CD4-positive, alpha-beta T cell (primary cell): ENCODE data around the gene AGAP6. TPM values are rescaled to one million over a fixed set of nuclear protein-coding genes. Genes with fewer than 3 reads are reported as not detected.
"Not testable (repeated sequence)": the region's sequence is repeated elsewhere in the genome, so short reads cannot be mapped to it uniquely, and the experiment has no call there.

Experiments used
- ATAC-seq: fragments of 200-7000 bp; cut with Tn5 transposase; one replicate; pipeline ENCODE4 v1.10.0; 2022; ENCODE audit warnings: mild to moderate bottlenecking; ENCODE audit not compliant: poor library complexity
- CTCF ChIA-PET: fragments of 350-600 bp; sonication (Branson Sonifier 250); formaldehyde crosslinking; loops from one replicate; lab custom pipeline; 2021; ENCODE audit warnings: antibody characterized with exemption, inconsistent platforms; lab: Charles Lee
- POLR2A ChIA-PET: fragments of 350-600 bp; sonication (Branson Sonifier 250); formaldehyde crosslinking; loops from one replicate; lab custom pipeline; 2021; ENCODE audit warnings: antibody characterized with exemption, inconsistent platforms; lab: Charles Lee
- DNase-seq, 14 experiments: peaks; one replicate each; pipeline ENCODE4 v3.0.0-alpha.2; 2013 to 2020; ENCODE audit warnings: mixed read lengths in 2 of 14
- H3K27ac ChIP-seq, 2 donors: one replicate each; pipeline versions ENCODE4 v1.5.1 to v1.7.0; 2013; ENCODE audit warnings: low read length in 2 of 2, low read depth in 1 of 2, mild to moderate bottlenecking in 1 of 2
- H3K27me3 ChIP-seq, 2 experiments: 1 replicate in 1 of 2; 2 replicates in 1 of 2; pipeline versions ENCODE4 v1.6.1 to v1.7.0; 2013; ENCODE audit warnings: low read length in 2 of 2, control low read depth in 1 of 2, mild to moderate bottlenecking in 1 of 2, moderate library complexity in 1 of 2; ENCODE audit not compliant: insufficient read depth in 2 of 2, control insufficient read depth in 1 of 2
- H3K36me3 ChIP-seq: one replicate; pipeline ENCODE4 v1.6.1; 2013; ENCODE audit warnings: low read length, control low read depth; ENCODE audit not compliant: insufficient read depth
- H3K4me1 ChIP-seq: one replicate; pipeline ENCODE4 v1.6.1; 2013; ENCODE audit warnings: low read length, control low read depth; ENCODE audit not compliant: insufficient read depth
- H3K4me3 ChIP-seq: one replicate; pipeline ENCODE4 v1.5.1; 2013; ENCODE audit warnings: mild to moderate bottlenecking, low read length, moderate library complexity
- H3K9me3 ChIP-seq, 2 experiments: 1 replicate in 1 of 2; 2 replicates in 1 of 2; pipeline versions ENCODE4 v1.6.1 to v1.7.0; 2013; ENCODE audit warnings: low read length in 2 of 2, mild to moderate bottlenecking in 2 of 2, control low read depth in 1 of 2, moderate library complexity in 1 of 2; ENCODE audit not compliant: control insufficient read depth in 1 of 2, insufficient read depth in 1 of 2
- H3K27ac Mint-ChIP-seq: one replicate; pipeline ENCODE4 v1.8.0; 2020; ENCODE audit warnings: mixed read lengths
- H3K27me3 Mint-ChIP-seq: one replicate; pipeline ENCODE4 v1.8.0; 2021; ENCODE audit warnings: mixed read lengths
- H3K36me3 Mint-ChIP-seq: one replicate; pipeline ENCODE4 v1.8.0; 2021; ENCODE audit warnings: low read depth, mixed read lengths
- H3K4me1 Mint-ChIP-seq: one replicate; pipeline ENCODE4 v1.8.0; 2021; ENCODE audit warnings: low read depth, mixed read lengths
- H3K4me3 Mint-ChIP-seq: one replicate; pipeline ENCODE4 v1.8.0; 2020; ENCODE audit warnings: mild to moderate bottlenecking, mixed read lengths
- H3K9me3 Mint-ChIP-seq: one replicate; pipeline ENCODE4 v1.8.0; 2020; ENCODE audit warnings: mixed read lengths
- intact Hi-C, 2 experiments: fragments of 100-400 bp; cut with DNase I in 1 of 2; cut with micrococcal nuclease in 1 of 2; formaldehyde crosslinking; loops; one replicate each; pipeline versions ENCODE4 v1.15.1 to v1.9.0; 2023 to 2025; cut with DNase I, micrococcal nuclease
- total RNA-seq, 174 experiments: library from RNA in 2 of 174; stranded (reverse) in 2 of 174; gene quantifications; one replicate each; pipeline ENCODE4 v1.2.3 and lab custom pipeline; 2021 to 2026

Gene AGAP6
- total RNA-seq, 2 experiments from 2014 or later = 12.9 to 13.9 TPM

GRCh38 chr10:49952006-49952405 lies 36.2 kb upstream of the AGAP6 start:
- H3K27me3 Mint-ChIP-seq, H3K27ac Mint-ChIP-seq: not testable (repeated sequence)

GRCh38 chr10:49953122-49953521 lies 35.1 kb upstream of the AGAP6 start:
- CTCF ChIA-PET, POLR2A ChIA-PET: not testable (repeated sequence)

More at GRCh38 chr10:49952006-49952405, 36.2 kb upstream of the AGAP6 start:
- DNase-seq, H3K4me3 ChIP-seq, intact Hi-C loops, H3K27me3 ChIP-seq, CTCF ChIA-PET, H3K4me1 ChIP-seq, H3K27ac ChIP-seq, H3K9me3 Mint-ChIP-seq, H3K9me3 ChIP-seq, ATAC-seq, H3K4me3 Mint-ChIP-seq, H3K36me3 ChIP-seq, POLR2A ChIA-PET: not testable (repeated sequence)
- peaks cover 62% of the 10 kb centered on the region for H3K36me3 Mint-ChIP-seq
- peaks cover 20% of the 10 kb centered on the region for H3K4me1 Mint-ChIP-seq

GRCh38 chr10:49970331-49970857 lies 17.8 kb upstream of the AGAP6 start:
- DNase-seq, POLR2A ChIA-PET: not testable (repeated sequence)

More at GRCh38 chr10:49953122-49953521, 35.1 kb upstream of the AGAP6 start:
- DNase-seq, H3K4me1 ChIP-seq, intact Hi-C loops, H3K4me3 ChIP-seq, ATAC-seq, H3K36me3 ChIP-seq, H3K27ac Mint-ChIP-seq, H3K4me3 Mint-ChIP-seq, H3K27me3 Mint-ChIP-seq, H3K27ac ChIP-seq, H3K9me3 Mint-ChIP-seq, H3K27me3 ChIP-seq, H3K9me3 ChIP-seq: not testable (repeated sequence)
- Mint-ChIP-seq H3K4me1 (peaks cover 20% of the 10 kb centered on the region), H3K36me3 (peaks cover 64% of the 10 kb centered on the region)

GRCh38 chr10:49971466-49971865 lies 16.7 kb upstream of the AGAP6 start:
- H3K9me3 ChIP-seq, intact Hi-C loops, H3K4me3 ChIP-seq, H3K27ac ChIP-seq, H3K4me1 Mint-ChIP-seq, CTCF ChIA-PET, H3K4me3 Mint-ChIP-seq, DNase-seq, H3K27ac Mint-ChIP-seq, ATAC-seq, H3K27me3 Mint-ChIP-seq, H3K27me3 ChIP-seq, H3K4me1 ChIP-seq, H3K36me3 ChIP-seq, H3K9me3 Mint-ChIP-seq, POLR2A ChIA-PET: not testable (repeated sequence)
- peaks cover 28% of the 10 kb centered on the region for H3K36me3 Mint-ChIP-seq

More at GRCh38 chr10:49970331-49970857, 17.8 kb upstream of the AGAP6 start:
- ATAC-seq, H3K27ac Mint-ChIP-seq, H3K9me3 ChIP-seq, H3K4me3 Mint-ChIP-seq, H3K4me3 ChIP-seq, H3K9me3 Mint-ChIP-seq, H3K4me1 ChIP-seq, H3K27me3 ChIP-seq, H3K4me1 Mint-ChIP-seq, H3K27ac ChIP-seq, intact Hi-C loops, CTCF ChIA-PET, H3K27me3 Mint-ChIP-seq, H3K36me3 ChIP-seq: not testable (repeated sequence)
- H3K36me3 Mint-ChIP-seq = peaks cover 22% of the 10 kb centered on the region

GRCh38 chr10:49972094-49972493 lies 16.1 kb upstream of the AGAP6 start:
- ATAC-seq, intact Hi-C loops, CTCF ChIA-PET: not testable (repeated sequence)

GRCh38 chr10:49977756-49978155 lies 10.4 kb upstream of the AGAP6 start:
- CTCF ChIA-PET, H3K27me3 ChIP-seq, H3K4me1 ChIP-seq, POLR2A ChIA-PET, H3K9me3 ChIP-seq, H3K27ac Mint-ChIP-seq, H3K9me3 Mint-ChIP-seq, H3K4me1 Mint-ChIP-seq, DNase-seq, H3K4me3 ChIP-seq, H3K4me3 Mint-ChIP-seq, ATAC-seq, intact Hi-C loops, H3K27ac ChIP-seq, H3K27me3 Mint-ChIP-seq, H3K36me3 ChIP-seq: not testable (repeated sequence)
- H3K36me3 Mint-ChIP-seq = peaks cover 20% of the 10 kb centered on the region

More at GRCh38 chr10:49972094-49972493, 16.1 kb upstream of the AGAP6 start:
- H3K4me1 Mint-ChIP-seq, H3K27me3 Mint-ChIP-seq, POLR2A ChIA-PET, H3K27ac Mint-ChIP-seq, H3K4me3 ChIP-seq, H3K27ac ChIP-seq, H3K36me3 ChIP-seq, H3K27me3 ChIP-seq, H3K9me3 Mint-ChIP-seq, H3K4me1 ChIP-seq, H3K4me3 Mint-ChIP-seq, H3K9me3 ChIP-seq, DNase-seq: not testable (repeated sequence)
- H3K36me3 Mint-ChIP-seq = peaks cover 28% of the 10 kb centered on the region

GRCh38 chr10:49987207-49987606 lies 999 bp upstream of the AGAP6 start:
- POLR2A ChIA-PET, H3K9me3 Mint-ChIP-seq, H3K27ac Mint-ChIP-seq: not testable (repeated sequence)

More at GRCh38 chr10:49987207-49987606, 999 bp upstream of the AGAP6 start:
- H3K4me1 ChIP-seq, H3K4me1 Mint-ChIP-seq, H3K4me3 ChIP-seq, H3K27me3 Mint-ChIP-seq, intact Hi-C loops, ATAC-seq, H3K4me3 Mint-ChIP-seq, H3K36me3 ChIP-seq, H3K27ac ChIP-seq, CTCF ChIA-PET, H3K27me3 ChIP-seq, H3K9me3 ChIP-seq, DNase-seq: not testable (repeated sequence)
- H3K36me3 Mint-ChIP-seq = peaks cover 35% of the 10 kb centered on the region
